ENCODE measurements around the gene LRRC61.
"Not testable (repeated sequence)": the region's sequence is repeated elsewhere in the genome, so short reads cannot be mapped to it uniquely, and the experiment has no call there.

The LRRC61 gene

DNA sequence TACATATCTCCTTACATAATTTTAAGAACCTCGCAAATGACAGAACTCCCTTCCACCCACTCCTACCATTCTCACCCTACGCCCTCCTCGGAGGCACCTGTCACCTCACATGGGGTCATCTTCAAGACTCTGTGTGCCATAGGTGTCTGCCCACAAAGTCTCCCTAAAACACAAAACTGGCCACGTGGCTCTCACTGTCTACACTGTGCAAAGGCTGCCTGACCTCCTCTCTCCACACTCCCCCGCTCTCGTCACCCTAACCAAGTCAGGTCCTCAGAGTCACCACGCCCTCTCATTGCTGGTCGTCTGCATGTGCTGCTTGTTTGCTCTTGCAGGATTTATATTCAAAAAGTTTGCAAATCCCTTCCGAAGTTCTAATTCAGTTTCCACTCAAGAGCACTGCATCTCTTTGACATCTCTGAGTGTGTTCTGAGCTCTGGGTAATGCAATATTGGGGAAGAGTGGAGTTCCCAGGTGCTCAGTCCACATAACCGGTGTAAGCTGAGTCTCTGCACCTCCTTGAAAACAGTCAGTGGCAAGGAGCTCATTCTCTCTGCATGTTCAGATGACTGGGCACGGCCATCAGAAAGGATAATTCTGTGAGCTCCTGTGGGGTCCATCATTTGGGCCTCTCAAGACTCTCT lies 17.8 kb upstream of the LRRC61 start:
- DNase-seq; in situ Hi-C loops (cut with HindIII; ENCODE audit: low pct_ligation_motif_present, low pct_unique_long_range_greater_than_20kb, low sequenced_read_pairs): not testable (repeated sequence)

DNA sequence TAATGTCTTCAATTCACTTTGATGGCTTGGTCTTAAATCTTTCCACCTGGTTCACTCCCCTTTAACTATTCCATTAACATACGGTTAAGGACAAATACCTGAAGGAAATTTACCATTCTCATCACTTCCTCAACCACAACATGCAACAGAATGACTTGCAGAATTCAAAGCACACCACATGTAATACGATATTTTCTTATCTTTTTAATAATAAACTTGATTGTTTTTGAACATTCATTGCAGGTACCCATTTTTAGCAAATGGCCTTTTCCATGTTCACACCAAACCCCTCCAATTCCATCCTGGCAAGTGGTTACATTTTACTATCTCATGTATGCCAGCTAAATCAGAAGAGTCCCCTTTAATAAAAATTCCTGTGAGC lies 17.3 kb upstream of the LRRC61 start:
- DNase-seq; in situ Hi-C loops (cut with HindIII; ENCODE audit: low pct_ligation_motif_present, low pct_unique_long_range_greater_than_20kb, low sequenced_read_pairs): not testable (repeated sequence)

DNA sequence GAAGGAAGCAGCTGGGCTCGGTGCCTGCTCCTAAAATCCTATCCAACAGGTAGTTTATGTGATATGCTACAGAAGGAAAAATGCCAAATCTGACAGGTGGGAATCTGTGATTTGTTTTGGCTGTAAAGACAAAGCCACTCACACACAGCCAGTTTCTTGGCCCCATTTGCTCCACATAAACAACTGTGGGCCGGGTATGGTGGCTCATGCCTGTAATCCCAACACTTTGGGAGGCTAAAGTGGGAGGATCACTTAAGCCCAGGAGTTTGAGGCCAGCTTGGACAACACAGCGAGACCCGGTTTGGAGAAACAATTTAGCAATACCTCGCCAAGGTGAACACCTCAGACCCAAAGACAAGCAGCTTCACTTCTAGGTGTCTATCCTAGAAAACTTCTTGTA lies 16.8 kb upstream of the LRRC61 start:
- in situ Hi-C loops (cut with HindIII; ENCODE audit: low pct_ligation_motif_present, low pct_unique_long_range_greater_than_20kb, low sequenced_read_pairs); DNase-seq: not testable (repeated sequence)

DNA sequence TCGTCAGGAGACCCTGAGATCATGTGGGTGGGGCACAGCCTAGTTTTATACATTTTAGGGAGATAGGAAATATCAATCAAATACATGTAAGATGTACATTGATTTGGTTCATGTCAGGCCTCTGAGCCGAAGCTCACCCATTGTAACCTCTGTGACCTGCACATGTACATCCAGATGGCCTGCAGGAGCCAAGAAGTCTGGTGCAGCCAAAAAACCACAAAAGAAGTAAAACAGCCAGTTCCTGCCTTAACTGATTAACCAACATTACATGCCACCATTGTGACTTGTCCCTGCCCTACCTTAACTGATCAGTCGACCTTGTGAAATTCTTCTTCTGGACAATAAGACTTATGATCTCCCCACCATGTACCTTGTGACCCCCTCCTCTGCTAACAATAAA lies 16.0 kb upstream of the LRRC61 start:
- in situ Hi-C loops (cut with HindIII; ENCODE audit: low pct_ligation_motif_present, low pct_unique_long_range_greater_than_20kb, low sequenced_read_pairs): no loop called here
- peak; percentile 98 for DNase-seq

DNA sequence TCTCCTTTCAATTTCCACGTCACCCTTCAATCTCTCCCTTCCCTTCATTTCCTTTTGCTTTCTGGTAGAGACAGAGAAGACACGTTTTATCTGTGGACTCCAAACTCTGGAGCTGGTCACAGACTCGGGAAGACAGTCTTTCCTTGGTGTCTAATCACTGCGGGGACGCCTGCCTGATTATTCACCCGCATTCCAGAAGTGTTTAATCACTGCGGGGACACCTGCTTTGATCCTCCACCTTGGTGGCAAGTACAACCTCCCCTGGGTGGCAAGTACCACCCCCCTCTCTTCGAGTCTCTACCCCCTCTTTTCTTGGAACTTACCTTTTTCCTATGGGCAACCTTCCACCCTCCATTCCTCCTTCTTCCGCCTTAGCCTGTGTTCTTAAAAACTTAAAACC lies 15.3 kb upstream of the LRRC61 start:
- in situ Hi-C loops (cut with HindIII; ENCODE audit: low pct_ligation_motif_present, low pct_unique_long_range_greater_than_20kb, low sequenced_read_pairs): no loop called here

DNA sequence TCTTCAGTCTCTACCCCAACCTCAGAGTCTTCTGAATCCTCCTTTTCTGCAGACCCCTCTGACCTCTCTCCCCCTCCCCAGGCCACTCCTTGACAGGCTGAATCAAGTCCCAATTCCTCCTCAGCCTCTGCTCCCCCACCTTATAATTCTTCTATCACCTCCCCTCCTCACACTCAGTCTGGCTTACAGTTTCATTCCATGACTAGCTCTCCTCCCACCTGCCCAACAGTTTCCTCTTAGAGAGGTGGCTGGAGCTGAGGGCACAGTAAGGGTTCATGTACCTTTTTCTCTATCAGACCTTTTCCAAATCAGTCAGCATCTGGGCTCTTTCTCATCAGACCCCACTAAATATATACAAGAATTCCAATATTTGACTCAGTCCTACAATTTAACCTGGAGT lies 14.6 kb upstream of the LRRC61 start:
- in situ Hi-C loops (cut with HindIII; ENCODE audit: low pct_ligation_motif_present, low pct_unique_long_range_greater_than_20kb, low sequenced_read_pairs): no loop called here
- DNase-seq: peak; percentile 58

More for the DNA sequence above, 15.3 kb upstream of the LRRC61 start:
- peak; percentile 94 for DNase-seq

DNA sequence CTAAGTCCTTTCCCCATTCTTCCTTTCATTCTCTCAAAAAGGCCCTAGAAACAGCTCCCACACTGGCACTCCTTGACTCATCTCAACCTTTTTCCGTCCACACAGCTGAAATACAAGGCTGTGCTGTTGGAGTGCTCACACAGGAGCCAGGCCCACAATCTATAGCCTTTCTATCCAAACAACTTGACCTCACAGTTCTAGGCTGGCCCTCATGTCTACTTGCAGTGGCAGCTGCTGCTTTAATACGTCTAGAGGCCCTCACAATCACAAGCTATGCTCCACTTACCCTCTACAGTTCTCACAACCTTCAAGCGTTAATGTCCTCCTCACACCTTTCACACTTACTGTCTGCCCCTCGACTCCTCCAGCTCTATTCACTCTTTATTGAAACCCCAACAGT lies 12.0 kb upstream of the LRRC61 start:
- in situ Hi-C loops (cut with HindIII; ENCODE audit: low pct_ligation_motif_present, low pct_unique_long_range_greater_than_20kb, low sequenced_read_pairs): no loop called here

DNA sequence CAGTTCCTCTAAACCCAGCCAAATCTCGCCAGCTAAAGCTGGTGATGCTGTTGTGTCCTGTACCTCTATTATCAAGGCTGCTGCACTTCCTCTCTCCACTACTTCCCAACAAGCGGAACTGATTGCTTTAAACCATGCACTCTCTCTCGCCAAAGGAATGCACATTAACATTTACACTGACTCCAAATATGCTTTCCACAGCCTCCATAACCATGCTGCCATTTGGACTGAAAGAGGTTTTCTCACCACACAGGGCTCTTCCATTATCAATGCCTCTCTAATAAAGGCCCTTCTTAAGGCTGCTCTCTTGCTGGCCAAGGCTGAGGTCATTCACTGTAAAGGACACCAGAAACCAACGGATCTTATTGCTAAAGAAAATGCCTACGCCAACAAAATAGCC lies 11.4 kb upstream of the LRRC61 start:
- in situ Hi-C loops (cut with HindIII; ENCODE audit: low pct_ligation_motif_present, low pct_unique_long_range_greater_than_20kb, low sequenced_read_pairs): no loop called here
- peak; percentile 72 for DNase-seq

More for the DNA sequence above, 12.0 kb upstream of the LRRC61 start:
- DNase-seq: peak; percentile 15

DNA sequence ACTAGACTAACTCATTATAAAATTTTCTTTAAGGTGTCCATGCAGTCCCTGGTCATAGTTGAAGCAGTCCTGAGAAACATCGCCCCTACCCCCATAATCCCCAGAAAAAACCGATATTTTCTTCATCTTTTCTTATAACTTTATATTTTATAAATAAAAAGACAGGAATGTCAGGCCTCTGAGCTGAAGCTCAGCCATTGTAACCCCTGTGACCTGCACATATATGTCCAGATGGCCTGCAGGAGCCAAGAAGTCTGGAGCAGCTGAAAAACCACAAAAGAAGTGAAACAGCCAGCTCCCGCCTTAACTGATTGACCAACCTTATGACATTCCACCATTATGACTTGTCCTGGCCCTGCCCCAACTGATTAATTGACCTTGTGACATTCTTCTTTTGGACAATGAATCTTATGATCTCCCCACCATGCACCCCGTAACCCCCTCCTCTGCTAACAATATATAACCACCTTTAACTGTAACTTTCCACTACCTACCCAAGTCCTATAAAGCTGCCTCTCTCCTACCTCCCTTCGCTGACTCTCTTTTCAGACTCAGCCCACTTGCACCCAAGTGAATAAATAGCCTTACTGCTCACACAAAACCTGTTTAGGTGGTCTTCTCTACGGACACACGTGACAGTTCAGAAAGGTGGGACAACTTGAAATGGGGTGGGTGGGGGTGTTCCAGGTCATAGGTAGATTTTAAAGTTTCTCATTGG lies 10.3 kb upstream of the LRRC61 start:
- peak; percentile 98 for DNase-seq
- in situ Hi-C loops (cut with HindIII; ENCODE audit: low pct_ligation_motif_present, low pct_unique_long_range_greater_than_20kb, low sequenced_read_pairs): not testable (repeated sequence)

DNA sequence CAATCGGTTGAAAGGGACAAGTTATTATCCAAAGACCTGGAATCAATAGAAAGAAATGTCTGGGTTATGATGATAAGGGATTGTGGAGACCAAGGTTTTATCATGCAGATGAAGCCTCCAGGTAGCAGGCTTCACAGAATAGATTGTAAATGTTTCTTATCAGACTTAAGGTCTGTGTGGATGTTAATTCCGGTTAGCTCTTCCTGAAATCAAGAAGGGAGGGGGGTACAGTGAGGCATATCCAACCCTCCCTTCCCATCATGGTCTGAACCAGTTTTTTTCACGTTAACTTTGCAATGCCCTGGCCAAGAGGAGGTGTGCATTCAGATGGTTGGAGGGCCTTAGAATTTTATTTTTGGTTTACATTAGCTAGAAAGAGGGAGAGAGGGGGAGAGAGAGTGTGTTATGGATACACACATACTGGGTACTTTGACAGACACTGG lies 9.8 kb upstream of the LRRC61 start:
- in situ Hi-C loops (cut with HindIII; ENCODE audit: low pct_ligation_motif_present, low pct_unique_long_range_greater_than_20kb, low sequenced_read_pairs): no loop called here

DNA sequence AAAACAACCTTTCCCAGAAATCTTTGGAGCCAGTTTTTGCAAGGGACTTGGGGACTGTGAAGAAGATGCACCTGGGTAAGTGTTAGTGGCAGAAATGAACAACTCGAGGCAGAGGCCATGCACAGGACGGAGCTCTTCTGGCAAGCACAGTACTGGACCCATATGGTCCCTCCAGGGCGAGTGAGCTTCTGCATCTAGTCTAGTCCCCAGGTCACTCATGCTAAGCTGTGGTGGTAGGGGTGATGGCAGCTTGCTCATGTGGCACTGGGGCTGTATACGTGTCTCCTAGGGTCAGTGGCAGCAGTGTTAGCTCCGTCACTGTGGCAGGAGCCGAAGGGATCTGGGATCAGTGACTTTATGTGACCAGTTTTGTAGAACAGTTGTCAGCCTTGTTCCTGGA lies 9.3 kb upstream of the LRRC61 start:
- in situ Hi-C loops (cut with HindIII; ENCODE audit: low pct_ligation_motif_present, low pct_unique_long_range_greater_than_20kb, low sequenced_read_pairs): no loop called here
- DNase-seq: peak; percentile 20

More for the DNA sequence above, 9.8 kb upstream of the LRRC61 start:
- peak; percentile 33 for DNase-seq

DNA sequence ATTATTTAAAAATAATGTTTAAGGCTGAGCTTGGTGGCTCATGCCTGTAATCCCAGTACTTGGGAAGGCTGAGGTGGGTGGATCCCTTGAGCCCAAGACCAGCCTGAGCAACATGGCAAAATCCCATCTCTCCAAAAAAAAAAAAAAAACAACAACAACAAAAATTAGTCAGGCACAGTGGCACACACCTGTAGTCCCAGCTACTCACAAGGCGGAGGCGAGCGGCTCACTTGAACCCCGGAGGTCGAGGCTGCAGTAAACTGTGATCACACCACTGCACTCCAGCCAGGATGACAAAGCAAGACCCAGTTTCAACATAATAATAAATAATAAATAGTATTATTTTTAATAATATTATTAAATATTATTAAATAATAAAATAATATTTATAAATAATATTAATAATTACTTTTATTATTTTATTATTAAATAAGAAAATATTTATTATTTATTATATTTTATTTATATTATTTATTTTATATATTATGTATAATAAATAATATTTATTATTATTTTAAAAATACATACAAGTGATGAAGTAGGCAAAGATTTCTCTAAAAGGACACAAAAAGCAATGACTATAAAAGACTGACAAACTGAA lies 8.4 kb upstream of the LRRC61 start:
- in situ Hi-C loops (cut with HindIII; ENCODE audit: low pct_ligation_motif_present, low pct_unique_long_range_greater_than_20kb, low sequenced_read_pairs): no loop called here
- peak; percentile 30 for DNase-seq

DNA sequence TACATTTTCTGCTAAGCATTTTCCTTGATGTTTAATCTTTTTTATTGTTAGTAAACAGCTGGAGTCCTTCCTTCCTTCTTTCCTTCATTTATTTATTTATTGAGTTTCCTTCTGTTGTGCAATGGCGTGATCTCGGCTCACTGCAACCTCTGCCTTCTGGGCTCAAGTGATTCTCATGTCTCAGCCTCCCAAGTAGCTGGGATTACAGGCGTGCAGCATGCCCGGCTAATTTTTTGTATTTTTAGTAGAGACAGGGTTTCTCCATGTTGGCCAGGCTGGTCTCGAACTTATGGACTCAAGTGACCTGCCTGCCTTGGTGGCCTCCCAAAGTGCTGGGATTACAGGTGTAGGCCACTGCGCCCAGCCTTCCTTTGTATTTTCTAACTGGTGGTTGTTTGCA lies 6.2 kb upstream of the LRRC61 start:
- peak; percentile 3 for DNase-seq
- in situ Hi-C loops (cut with HindIII; ENCODE audit: low pct_ligation_motif_present, low pct_unique_long_range_greater_than_20kb, low sequenced_read_pairs): not testable (repeated sequence)

DNA sequence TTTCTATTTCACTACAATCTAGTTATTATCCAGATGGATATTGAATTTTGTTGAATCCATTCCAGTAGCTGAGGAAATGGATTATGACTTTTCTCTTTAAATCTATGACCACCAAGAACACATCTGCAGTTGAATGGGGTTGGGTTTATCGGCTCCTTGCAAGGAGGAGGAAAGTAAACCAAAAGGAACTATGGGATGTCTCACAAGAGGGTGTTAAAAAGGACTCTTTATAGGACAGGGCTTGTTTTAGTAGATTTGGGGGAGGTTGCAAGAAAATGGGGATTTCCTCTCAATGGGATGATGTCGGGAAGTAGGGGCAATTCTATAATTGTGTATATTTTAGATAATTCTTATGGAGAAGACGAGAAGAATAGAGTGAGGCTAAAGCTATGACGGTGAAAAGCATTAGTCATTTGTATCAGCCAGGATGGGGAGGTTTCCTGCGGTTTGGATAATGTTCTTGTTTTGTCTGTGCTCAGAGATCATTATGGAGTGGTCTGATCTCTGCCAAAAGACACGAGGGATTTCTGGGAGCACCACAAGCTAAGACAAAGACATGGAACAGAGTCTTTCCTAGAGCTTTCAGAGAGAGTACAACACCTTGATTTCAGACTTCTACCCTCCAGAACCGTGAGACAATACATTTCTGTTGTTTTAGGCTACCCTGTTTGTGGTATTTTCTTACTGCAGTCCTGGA lies 5.3 kb upstream of the LRRC61 start:
- peak; percentile 86 for DNase-seq
- in situ Hi-C loops (cut with HindIII; ENCODE audit: low pct_ligation_motif_present, low pct_unique_long_range_greater_than_20kb, low sequenced_read_pairs): no loop called here

DNA sequence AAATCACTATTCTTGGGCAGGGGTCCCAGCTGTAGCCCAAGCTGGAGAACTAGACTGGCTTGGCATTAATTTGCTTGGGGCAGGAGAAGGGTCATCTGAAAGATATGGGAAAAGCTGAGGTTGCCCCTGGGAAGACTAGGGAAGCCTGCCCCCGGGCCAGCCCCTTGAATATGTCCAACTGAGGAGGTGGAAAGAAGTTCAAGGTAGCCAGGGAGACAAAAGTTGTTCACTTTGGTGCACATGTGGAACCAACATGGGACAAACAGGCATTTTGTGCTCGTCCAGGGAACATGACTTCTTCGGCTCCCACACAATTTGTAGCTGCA lies 1.4 kb upstream of the LRRC61 start:
- in situ Hi-C loops (cut with HindIII; ENCODE audit: low pct_ligation_motif_present, low pct_unique_long_range_greater_than_20kb, low sequenced_read_pairs): no loop called here
- peak; percentile 7 for DNase-seq

DNA sequence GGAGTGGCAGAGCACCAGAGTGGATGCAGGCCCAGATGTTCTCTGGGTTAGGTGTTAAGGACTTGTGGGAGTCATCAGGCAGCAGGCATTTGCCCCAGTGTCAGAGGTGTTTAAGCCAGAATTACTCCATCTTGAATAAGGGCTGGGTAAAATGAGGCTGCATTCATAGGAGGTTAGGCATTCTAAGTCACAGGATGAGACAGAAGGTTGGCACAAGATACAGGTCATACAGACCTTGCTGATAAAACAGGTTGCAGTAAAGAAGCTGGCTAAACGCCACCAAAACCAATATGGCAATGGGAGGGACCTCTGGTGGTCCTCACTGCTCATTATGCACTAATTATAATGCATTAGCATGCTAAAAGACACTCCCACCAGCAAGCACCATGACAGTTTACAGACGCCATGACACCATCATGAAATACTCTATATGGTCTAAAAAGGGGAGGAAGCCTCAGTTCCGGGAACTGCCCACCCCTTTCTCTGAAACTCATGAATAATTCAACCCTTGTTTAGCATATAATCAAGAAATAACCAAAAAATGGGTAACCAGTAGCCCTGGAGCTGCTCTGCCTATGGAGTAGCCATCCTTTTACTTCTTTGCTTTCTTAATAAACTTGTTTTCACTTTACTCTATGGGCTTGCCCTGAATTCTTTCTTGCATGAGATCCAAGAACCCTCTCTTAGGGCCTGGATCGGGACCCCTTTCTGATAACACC lies 882 bp upstream of the LRRC61 start:
- DNase-seq: peak; percentile 73
- in situ Hi-C loops (cut with HindIII; ENCODE audit: low pct_ligation_motif_present, low pct_unique_long_range_greater_than_20kb, low sequenced_read_pairs): no loop called here

DNA sequence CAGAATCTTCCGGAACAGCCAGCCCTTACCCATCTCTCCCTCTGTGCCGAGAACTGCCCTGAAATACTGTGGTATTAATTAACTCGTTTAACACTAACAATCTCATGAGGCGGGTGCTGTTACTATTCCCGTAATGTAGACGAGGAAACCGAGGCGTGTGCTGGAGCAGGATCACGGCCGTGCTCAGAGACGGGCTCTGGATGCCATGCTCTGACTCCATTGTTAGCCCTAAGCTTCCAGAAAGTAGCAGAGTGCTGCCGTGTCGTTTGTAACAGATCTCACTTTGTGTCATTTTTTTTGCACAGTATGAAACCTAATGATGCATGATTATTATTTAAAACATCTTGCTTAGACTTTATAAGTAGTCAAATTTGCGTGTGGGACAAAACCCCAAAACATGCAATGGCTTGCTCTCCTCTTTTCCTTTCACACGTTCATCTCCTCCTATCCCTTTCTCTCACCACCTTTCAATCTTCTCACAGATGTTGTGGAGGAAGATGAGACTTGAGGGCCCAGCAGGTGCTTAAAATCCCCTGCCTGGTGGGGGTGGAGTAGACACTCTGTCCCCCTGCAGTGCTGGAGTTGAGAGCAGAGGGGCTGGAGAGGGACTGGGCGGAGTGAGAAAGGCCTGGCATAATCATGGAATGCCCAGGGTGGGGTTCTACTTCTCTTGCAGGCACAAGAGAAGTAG lies 672 bp downstream of the LRRC61 start:
- peak; percentile 83 for DNase-seq
- in situ Hi-C loops (cut with HindIII; ENCODE audit: low pct_ligation_motif_present, low pct_unique_long_range_greater_than_20kb, low sequenced_read_pairs): no loop called here

DNA sequence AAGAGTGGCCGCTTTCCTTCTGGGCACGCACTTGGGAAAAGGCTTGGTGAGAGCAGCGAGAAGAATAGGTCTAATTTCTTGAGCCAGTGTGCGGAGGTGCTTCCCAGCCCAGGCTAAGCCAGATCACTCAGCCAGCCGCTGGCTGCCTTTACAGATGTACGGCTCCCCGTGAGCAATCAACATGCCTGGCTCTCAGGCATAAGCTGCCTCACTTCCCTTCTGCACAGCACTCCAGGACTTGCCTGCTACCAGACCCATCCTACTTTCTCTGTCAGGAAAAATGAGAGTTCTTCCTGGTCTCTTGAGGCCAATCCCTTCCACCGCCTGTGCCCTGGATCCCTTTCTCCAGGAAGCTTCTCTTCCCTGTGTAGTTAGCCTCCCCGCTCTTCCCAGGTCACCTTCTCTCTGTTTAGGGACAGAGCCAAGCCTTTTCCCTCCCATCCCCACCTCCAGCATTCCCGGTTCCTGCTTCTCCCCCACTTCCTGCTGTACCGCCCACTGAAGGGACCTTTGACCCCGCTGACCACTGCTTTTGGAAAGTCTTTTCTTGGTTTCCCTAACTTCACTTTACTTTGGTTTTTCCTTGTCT lies 1.3 kb downstream of the LRRC61 start:
- in situ Hi-C loops (cut with HindIII; ENCODE audit: low pct_ligation_motif_present, low pct_unique_long_range_greater_than_20kb, low sequenced_read_pairs): no loop called here
- peak; percentile 51 for DNase-seq

Measured in ACHN (cell line).